ENCODE data around the gene DNAJC4.

DNA sequence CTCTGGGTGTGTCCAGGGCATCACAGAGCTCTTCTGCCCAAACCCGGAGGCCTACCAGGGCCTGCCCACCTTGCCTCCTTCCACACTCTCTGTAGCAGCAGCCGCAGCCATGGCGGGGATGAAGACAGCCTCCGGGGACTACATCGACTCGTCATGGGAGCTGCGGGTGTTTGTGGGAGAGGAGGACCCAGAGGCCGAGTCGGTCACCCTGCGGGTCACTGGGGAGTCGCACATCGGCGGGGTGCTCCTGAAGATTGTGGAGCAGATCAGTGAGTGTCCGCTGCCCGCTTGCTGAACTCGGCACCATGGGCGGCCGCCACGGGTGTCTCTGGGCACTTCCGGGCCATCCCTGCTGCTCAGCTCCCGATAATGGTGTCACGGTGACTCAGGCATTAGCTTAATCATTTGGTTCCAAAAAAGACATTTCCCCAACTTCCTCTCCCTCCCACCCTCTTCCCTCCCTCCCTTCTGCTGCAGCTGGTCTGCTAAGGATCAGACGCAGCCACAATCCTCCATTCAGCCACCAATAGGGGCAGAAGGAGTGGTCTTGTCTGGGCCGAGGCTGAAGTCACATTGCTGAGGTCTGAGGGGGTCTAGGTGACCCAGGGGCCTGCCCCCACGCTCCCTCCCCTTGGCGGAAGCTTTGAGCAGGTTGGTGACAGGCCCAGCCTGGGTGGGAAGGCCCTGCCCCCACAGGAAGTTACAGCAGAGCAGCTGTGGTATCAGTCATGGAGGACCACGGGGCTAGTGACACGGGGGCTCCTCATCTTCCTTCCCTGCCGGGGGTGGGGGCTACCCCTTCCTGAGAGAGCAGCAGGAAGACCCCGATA is 22.9 kb upstream of the DNAJC4 start:
- TF ChIP-seq CTCF (IDR thresholded peaks at IDR 0.05) (peak in 1 of 12 donors; percentile 4), POLR2A (IDR thresholded peaks at IDR 0.05) (peak in 1 of 2 donors; percentile 51)

Data from heart left ventricle (tissue), 13 donors.